GM12874 (cell line): Measurements from ENCODE around the gene KCNN2.

ENCODE experiments used
- TF ChIP-seq, protein P1 (sequence below): IDR thresholded peaks from 2 replicates; pipeline ENCODE4 v1.5.1; 2011; ENCODE audit warnings: low read depth, mild to moderate bottlenecking, control low read depth, low read length, moderate library complexity; ENCODE audit not compliant: insufficient read depth

Gene KCNN2

DNA sequence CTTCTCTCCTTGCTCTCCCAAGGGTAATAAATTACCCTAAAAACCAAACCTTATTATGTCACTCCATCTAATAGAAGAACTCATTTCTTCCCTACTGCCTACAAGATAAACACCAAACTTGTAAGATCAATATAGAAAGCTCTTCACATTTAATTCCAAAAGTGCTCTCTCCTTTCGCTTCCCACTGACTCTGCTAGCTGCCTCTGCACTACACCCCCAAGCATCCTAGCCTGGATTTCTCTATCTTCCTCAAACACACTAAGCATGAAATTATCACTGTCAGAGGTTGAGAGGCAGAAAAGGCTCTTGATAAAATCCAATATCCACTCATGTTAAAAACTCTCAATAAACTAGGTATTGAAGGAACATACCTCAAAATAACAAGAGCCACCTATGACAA lies 162.4 kb downstream of the KCNN2 start:
- TF ChIP-seq, protein P1, sequence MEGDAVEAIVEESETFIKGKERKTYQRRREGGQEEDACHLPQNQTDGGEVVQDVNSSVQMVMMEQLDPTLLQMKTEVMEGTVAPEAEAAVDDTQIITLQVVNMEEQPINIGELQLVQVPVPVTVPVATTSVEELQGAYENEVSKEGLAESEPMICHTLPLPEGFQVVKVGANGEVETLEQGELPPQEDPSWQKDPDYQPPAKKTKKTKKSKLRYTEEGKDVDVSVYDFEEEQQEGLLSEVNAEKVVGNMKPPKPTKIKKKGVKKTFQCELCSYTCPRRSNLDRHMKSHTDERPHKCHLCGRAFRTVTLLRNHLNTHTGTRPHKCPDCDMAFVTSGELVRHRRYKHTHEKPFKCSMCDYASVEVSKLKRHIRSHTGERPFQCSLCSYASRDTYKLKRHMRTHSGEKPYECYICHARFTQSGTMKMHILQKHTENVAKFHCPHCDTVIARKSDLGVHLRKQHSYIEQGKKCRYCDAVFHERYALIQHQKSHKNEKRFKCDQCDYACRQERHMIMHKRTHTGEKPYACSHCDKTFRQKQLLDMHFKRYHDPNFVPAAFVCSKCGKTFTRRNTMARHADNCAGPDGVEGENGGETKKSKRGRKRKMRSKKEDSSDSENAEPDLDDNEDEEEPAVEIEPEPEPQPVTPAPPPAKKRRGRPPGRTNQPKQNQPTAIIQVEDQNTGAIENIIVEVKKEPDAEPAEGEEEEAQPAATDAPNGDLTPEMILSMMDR = no peak

DNA sequence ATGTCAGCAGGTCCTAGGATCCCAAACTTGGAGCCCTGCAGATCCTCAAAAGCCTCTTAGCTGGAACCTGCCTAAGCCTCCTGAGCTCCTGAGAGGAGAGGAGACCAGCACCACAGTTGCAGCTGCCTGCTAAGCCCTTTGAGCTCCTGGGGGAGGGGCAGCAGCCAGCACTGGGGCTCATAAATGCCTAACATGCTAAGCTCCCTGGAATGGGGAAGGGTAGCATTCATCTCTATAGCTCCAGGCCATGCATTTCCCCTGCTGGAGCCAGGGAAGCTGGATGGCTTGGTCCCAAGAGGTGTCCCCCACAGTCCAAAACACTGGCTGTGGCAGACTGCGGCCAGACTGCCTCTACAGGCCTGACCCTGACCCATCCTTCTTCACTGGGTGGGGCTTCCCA lies 182.7 kb downstream of the KCNN2 start:
- TF ChIP-seq, protein P1 = no peak
